K562 treated with DMSO at 1 percent for 4 hours (cell line): Measurements from ENCODE around the gene LRRC74A. TPM values are rescaled to one million over a fixed set of nuclear protein-coding genes. Genes with fewer than 3 reads are reported as not detected.

Experiments
- total RNA-seq: library from RNA; unstranded; fragments of 300-600 nt; gene quantifications from 2 replicates; pipeline ENCODE4 v1.2.3, GENCODE V29; 2022; ENCODE audit not compliant: insufficient read depth

LRRC74A gene
- not detected in 2 replicates for total RNA-seq

DNA sequence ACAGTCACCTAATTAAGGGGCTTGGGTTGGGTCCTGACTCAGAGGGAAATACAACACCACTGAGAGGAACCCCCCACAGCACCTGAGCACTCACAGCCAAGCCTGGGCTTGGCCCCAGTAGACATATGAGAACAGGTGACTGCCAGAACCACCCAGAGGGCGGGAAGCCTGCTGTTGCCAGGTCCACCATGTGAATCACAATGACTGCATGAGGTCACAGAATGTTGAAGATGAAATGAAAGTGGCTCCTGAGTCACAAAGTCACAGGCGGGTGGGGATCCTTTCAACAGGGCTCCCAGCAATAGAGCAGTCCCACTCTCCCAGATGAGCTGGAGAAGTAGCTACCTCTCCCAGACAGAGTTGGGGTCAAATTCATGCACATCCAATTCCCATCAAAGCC is at the start of gene LRRC74A:
LRRC74A (plus strand) TSS at position 287 of the 400 bp plus-strand sequence. CDS start 290 bp downstream, outside the sequence.

DNA sequence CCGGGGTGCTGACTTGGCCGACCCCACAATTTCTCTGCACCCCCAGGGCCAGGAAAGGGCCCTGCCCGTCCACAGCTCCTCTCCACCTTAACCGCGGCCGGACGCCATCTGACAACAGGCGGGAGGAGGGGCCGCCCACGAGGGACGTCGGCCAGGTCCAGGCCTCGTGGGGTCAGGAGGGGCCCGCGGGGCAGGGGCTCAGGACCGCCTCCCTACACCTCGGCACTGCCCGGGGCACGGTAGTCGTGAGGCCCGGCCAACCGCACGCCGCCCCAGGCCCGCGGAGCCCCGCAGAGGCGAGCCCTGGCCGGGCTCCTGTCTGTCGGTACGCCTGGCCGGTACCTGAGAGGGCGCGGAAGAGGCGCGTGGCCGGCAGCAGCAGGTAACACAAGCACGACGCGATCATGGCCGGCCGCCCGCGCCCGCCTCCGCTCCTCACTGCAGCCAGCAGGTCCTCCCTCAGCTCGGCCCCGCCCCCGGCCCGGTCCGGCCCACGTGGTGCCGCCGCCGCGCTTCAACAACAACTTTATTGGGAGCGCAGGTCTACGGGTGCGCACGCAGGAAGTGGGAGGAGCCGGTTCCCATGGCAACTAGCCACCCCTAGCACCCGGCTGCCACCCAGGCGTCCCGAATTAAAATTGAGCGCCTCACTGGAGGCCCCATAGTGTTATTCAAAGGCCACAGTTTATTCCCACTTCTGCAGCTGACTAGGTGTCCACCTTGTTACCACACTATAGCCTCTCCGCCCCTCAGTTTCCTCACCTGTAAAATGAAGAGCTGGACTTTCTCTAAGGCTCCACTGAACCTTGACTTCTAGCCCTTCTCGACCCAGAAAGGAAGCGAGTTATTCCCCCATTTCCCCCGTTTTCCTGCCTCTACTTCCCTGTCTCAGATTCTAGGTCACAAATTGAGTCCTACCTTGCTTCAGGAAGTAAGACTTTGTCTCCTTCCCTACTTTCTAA is 13.5 kb upstream of the LRRC74A start, which contains the start of gene ANGEL1:
ANGEL1 (minus strand) TSS at position 461 of the 962 bp plus-strand sequence; CDS start at position 406, 55 bp downstream.

Other genes with a start within 250 kb of the LRRC74A start
- 0.55 and 0.63 TPM in 2 replicates for gene VASH1, start 64.9 kb upstream of the LRRC74A start, total RNA-seq
- 3.8 and 3.9 TPM in 2 replicates for gene ANGEL1, start 13.5 kb upstream of the LRRC74A start, total RNA-seq
- 22.7 and 28.0 TPM in 2 replicates for gene IRF2BPL, start 202.3 kb downstream of the LRRC74A start, total RNA-seq